Vagina (tissue), 2 donors: ENCODE data around the gene HS6ST2. TPM values are rescaled to one million over a fixed set of nuclear protein-coding genes. Genes with fewer than 3 reads are reported as not detected.

ENCODE experiments used
- DNase-seq, 2 donors: peaks; one replicate each; pipeline ENCODE4 v3.0.0-alpha.2; 2017; ENCODE audit errors: extremely low spot score in 2 of 2
- H3K27ac ChIP-seq: fragments of 200-600 bp; sonication (generic); one replicate; pipeline ENCODE4 v1.5.1; 2019
- H3K27me3 ChIP-seq: fragments of 200-600 bp; sonication (generic); one replicate; pipeline ENCODE4 v1.5.1; 2019
- H3K36me3 ChIP-seq, 2 donors: fragments of 200-600 bp; sonication (generic); one replicate each; pipeline ENCODE4 v1.5.1; 2017 to 2019
- H3K4me1 ChIP-seq: fragments of 200-600 bp; sonication (generic); one replicate; pipeline ENCODE4 v1.5.1; 2019
- H3K4me3 ChIP-seq, 2 donors: fragments of 200-600 bp; sonication (generic); 1 replicate in 1 of 2; 2 replicates in 1 of 2; pipeline ENCODE4 v1.5.1; 2016 to 2019
- H3K9me3 ChIP-seq: fragments of 200-600 bp; sonication (generic); one replicate; pipeline ENCODE4 v1.5.1; 2019
- CTCF ChIP-seq, 3 experiments: fragments of 450-650 bp in 2 of 3; fragments of 200-600 bp in 1 of 3; sonication (generic) in 1 of 3; IDR thresholded peaks; one replicate each; pipeline ENCODE4 v1.5.1; 2017 to 2019; ENCODE audit warnings: antibody characterized with exemption in 3 of 3, mild to moderate bottlenecking in 2 of 3, moderate library complexity in 2 of 3
- POLR2A ChIP-seq, 2 donors: fragments of 450-650 bp; IDR thresholded peaks; one replicate each; pipeline ENCODE4 v1.6.1; 2017; ENCODE audit warnings: antibody characterized with exemption in 2 of 2, mild to moderate bottlenecking in 2 of 2, moderate library complexity in 2 of 2
- POLR2AphosphoS5 ChIP-seq, 2 donors: sonication (generic); formaldehyde crosslinking; IDR thresholded peaks; one replicate each; pipeline ENCODE4 v1.9.0; 2017; ENCODE audit warnings: antibody characterized with exemption in 2 of 2, mild to moderate bottlenecking in 2 of 2, low read depth in 1 of 2; ENCODE audit not compliant: insufficient read depth in 1 of 2
- intact Hi-C: fragments of 100-400 bp; cut with DNase I; formaldehyde crosslinking; loops from one replicate; pipeline ENCODE4 v1.15.1; 2023
- total RNA-seq: library from RNA; depleted of rRNA; stranded (reverse); fragments of >200 nt; gene quantifications from one replicate; pipeline ENCODE4 v1.2.3, GENCODE V29; 2016

The HS6ST2 gene
- total RNA-seq, 1 donor from 2014 or later, result 0.74 TPM

- Histone ChIP-seq H3K27ac (no peak overlapping the region), H3K4me1 (no peaks in the 10 kb centered on the region), H3K9me3 (no peaks in the 10 kb centered on the region), H3K4me3 (no peak overlapping the region), H3K27me3 (no peaks in the 10 kb centered on the region), H3K36me3 (no peaks in the 10 kb centered on the region)
- DNase-seq, result no peak
- intact Hi-C loops, result no loop called here
- no peak for TF ChIP-seq POLR2A (IDR thresholded peaks at IDR 0.05)
- no peak for TF ChIP-seq CTCF (IDR thresholded peaks at IDR 0.05)
- no peak for TF ChIP-seq POLR2AphosphoS5 (IDR thresholded peaks at IDR 0.05; ENCODE audit: insufficient read depth in 1 of 2, low read depth in 1 of 2)
These were observed 242.4 kb downstream of the HS6ST2 start for GRCh38 chrX:132716006-132716405.

GRCh38 chrX:132714913-132715312, 243.5 kb downstream of the HS6ST2 start:
- Histone ChIP-seq H3K4me1 (no peaks in the 10 kb centered on the region), H3K27ac (no peak overlapping the region), H3K4me3 (no peak overlapping the region), H3K27me3 (no peaks in the 10 kb centered on the region), H3K36me3 (no peaks in the 10 kb centered on the region), H3K9me3 (no peaks in the 10 kb centered on the region)
- no peak for DNase-seq
- intact Hi-C loops, result no loop called here
- TF ChIP-seq POLR2A (IDR thresholded peaks at IDR 0.05) (no peak), CTCF (IDR thresholded peaks at IDR 0.05) (no peak), POLR2AphosphoS5 (IDR thresholded peaks at IDR 0.05; ENCODE audit: insufficient read depth in 1 of 2, low read depth in 1 of 2) (no peak)

GRCh38 chrX:132712350-132712749, 246.1 kb downstream of the HS6ST2 start:
- TF ChIP-seq CTCF (IDR thresholded peaks at IDR 0.05) (no peak), POLR2A (IDR thresholded peaks at IDR 0.05) (no peak), POLR2AphosphoS5 (IDR thresholded peaks at IDR 0.05; ENCODE audit: insufficient read depth in 1 of 2, low read depth in 1 of 2) (no peak)
- Histone ChIP-seq H3K4me1 (no peaks in the 10 kb centered on the region), H3K27me3 (no peaks in the 10 kb centered on the region), H3K27ac (no peak overlapping the region), H3K4me3 (no peak overlapping the region), H3K36me3 (no peaks in the 10 kb centered on the region), H3K9me3 (no peaks in the 10 kb centered on the region)
- no peak for DNase-seq
- intact Hi-C loops, result no loop called here

- intact Hi-C loops, result no loop called here
These were observed 247.7 kb downstream of the HS6ST2 start for GRCh38 chrX:132710656-132711155.

More at GRCh38 chrX:132710656-132711155, 247.7 kb downstream of the HS6ST2 start:
- no peak for DNase-seq
- H3K27ac ChIP-seq, result no peak overlapping the region
- H3K27me3 ChIP-seq, result no peaks in the 10 kb centered on the region
- no peak overlapping the region for H3K4me3 ChIP-seq
- no peaks in the 10 kb centered on the region for H3K9me3 ChIP-seq
- no peaks in the 10 kb centered on the region for H3K36me3 ChIP-seq
- TF ChIP-seq POLR2A (IDR thresholded peaks at IDR 0.05) (no peak), CTCF (IDR thresholded peaks at IDR 0.05) (no peak), POLR2AphosphoS5 (IDR thresholded peaks at IDR 0.05; ENCODE audit: insufficient read depth in 1 of 2, low read depth in 1 of 2) (no peak)
- no peaks in the 10 kb centered on the region for H3K4me1 ChIP-seq
